HG02623 (cell line): ENCODE data around the gene ASTN1.

Experiments used
- ATAC-seq: cut with Tn5 transposase; IDR thresholded peaks from one replicate; pipeline ENCODE4 v1.9.1; 2021; ENCODE audit warnings: moderate library complexity; ENCODE audit not compliant: unreplicated experiment

The ASTN1 gene

GRCh38 chr1:177044390-177044789 is 120.1 kb downstream of the ASTN1 start:
- no peak for ATAC-seq

GRCh38 chr1:177043597-177043996 is 120.9 kb downstream of the ASTN1 start:
- no peak for ATAC-seq

- ATAC-seq, result no peak
These were observed 128.9 kb downstream of the ASTN1 start for GRCh38 chr1:177035586-177035985.

GRCh38 chr1:177033628-177034027 is 130.9 kb downstream of the ASTN1 start:
- ATAC-seq, result no peak

GRCh38 chr1:177032434-177032833 is 132.1 kb downstream of the ASTN1 start:
- ATAC-seq, result no peak

- ATAC-seq, result no peak
These were observed 139.9 kb downstream of the ASTN1 start for GRCh38 chr1:177024623-177025022.

GRCh38 chr1:177023726-177024125 is 140.8 kb downstream of the ASTN1 start:
- ATAC-seq, result no peak

GRCh38 chr1:177023249-177023648 is 141.3 kb downstream of the ASTN1 start:
- ATAC-seq, result no peak

- no peak for ATAC-seq
These were observed 142.8 kb downstream of the ASTN1 start for GRCh38 chr1:177021687-177022086.

- ATAC-seq, result no peak
These were observed 143.5 kb downstream of the ASTN1 start for GRCh38 chr1:177020851-177021589.

- ATAC-seq, result no peak
These were observed 147.1 kb downstream of the ASTN1 start for GRCh38 chr1:177017287-177017852.

- ATAC-seq, result no peak
These were observed 150.2 kb downstream of the ASTN1 start for GRCh38 chr1:177014325-177014724.

GRCh38 chr1:177012342-177012925 is 152.1 kb downstream of the ASTN1 start:
- ATAC-seq, result no peak

GRCh38 chr1:177011508-177011907 is 153.0 kb downstream of the ASTN1 start:
- no peak for ATAC-seq

- no peak for ATAC-seq
These were observed 154.2 kb downstream of the ASTN1 start for GRCh38 chr1:177010211-177010825.

- ATAC-seq, result no peak
These were observed 155.9 kb downstream of the ASTN1 start for GRCh38 chr1:177008653-177009052.

GRCh38 chr1:177007437-177008161 is 156.9 kb downstream of the ASTN1 start:
- no peak for ATAC-seq

GRCh38 chr1:177002891-177003290 is 161.6 kb downstream of the ASTN1 start:
- ATAC-seq, result no peak

- no peak for ATAC-seq
These were observed 163.0 kb downstream of the ASTN1 start for GRCh38 chr1:177001556-177001955.

GRCh38 chr1:176998183-176998795 is 166.2 kb downstream of the ASTN1 start:
- ATAC-seq, result no peak
